Chondrocyte (in vitro differentiated cells): ENCODE results near the gene NPHP3. TPM values are rescaled to one million over a fixed set of nuclear protein-coding genes. Genes with fewer than 3 reads are reported as not detected.

Source experiments
- DNase-seq: peaks from one replicate; pipeline ENCODE4 v3.0.0; 2021; ENCODE audit warnings: mixed read lengths, low spot score
- H3K27ac Mint-ChIP-seq: one replicate; pipeline ENCODE4 v1.8.0; 2021; ENCODE audit warnings: mild to moderate bottlenecking, moderate library complexity, mixed read lengths; ENCODE audit not compliant: unreplicated experiment
- H3K27me3 Mint-ChIP-seq: 2 replicates; pipeline ENCODE4 v1.8.0; 2021; ENCODE audit warnings: low read depth, mixed read lengths
- H3K36me3 Mint-ChIP-seq: 2 replicates; pipeline ENCODE4 v1.8.0; 2021; ENCODE audit warnings: low read depth, mixed read lengths
- H3K4me1 Mint-ChIP-seq: 2 replicates; pipeline ENCODE4 v1.8.0; 2021; ENCODE audit warnings: low read depth, mild to moderate bottlenecking, mixed read lengths
- H3K4me3 Mint-ChIP-seq: one replicate; pipeline ENCODE4 v1.8.0; 2021; ENCODE audit warnings: mild to moderate bottlenecking, moderate library complexity, mixed read lengths; ENCODE audit not compliant: unreplicated experiment
- H3K9me3 Mint-ChIP-seq: 2 replicates; pipeline ENCODE4 v1.8.0; 2021; ENCODE audit warnings: low read depth, mixed read lengths
- CTCF ChIP-seq: fragments of 200-600 bp; sonication (generic); IDR thresholded peaks from 2 replicates; pipeline ENCODE4 v1.5.0; 2021; ENCODE audit warnings: antibody characterized with exemption, mild to moderate bottlenecking, moderate library complexity
- total RNA-seq: library from RNA; stranded (reverse); gene quantifications from 3 replicates; pipeline ENCODE4 v1.2.1, GENCODE V29; 2021

Gene NPHP3
- total RNA-seq, 1 donor from 2014 or later = 24.6 TPM

- Mint-ChIP-seq H3K9me3 (no peaks in the 10 kb centered on the region), H3K4me3 (no peak overlapping the region), H3K27ac (no peak overlapping the region), H3K4me1 (peaks cover 18% of the 10 kb centered on the region), H3K27me3 (no peaks in the 10 kb centered on the region), H3K36me3 (no peaks in the 10 kb centered on the region)
- no peak for DNase-seq
- no peak for TF ChIP-seq CTCF
Measured at GRCh38 chr3:132654721-132655120, 67.5 kb downstream of the NPHP3 start.

- Mint-ChIP-seq H3K27ac (no peak overlapping the region), H3K36me3 (no peaks in the 10 kb centered on the region), H3K27me3 (no peaks in the 10 kb centered on the region), H3K4me3 (no peak overlapping the region), H3K4me1 (peaks cover 17% of the 10 kb centered on the region), H3K9me3 (no peaks in the 10 kb centered on the region)
- no peak for TF ChIP-seq CTCF
- DNase-seq = no peak
Measured at GRCh38 chr3:132654190-132654589, 68.0 kb downstream of the NPHP3 start.

GRCh38 chr3:132652640-132653270, 69.5 kb downstream of the NPHP3 start:
- DNase-seq = no peak
- no peak overlapping the region for H3K4me3 Mint-ChIP-seq
- H3K27ac Mint-ChIP-seq = no peak overlapping the region
- no peaks in the 10 kb centered on the region for H3K27me3 Mint-ChIP-seq
- peaks cover 6% of the 10 kb centered on the region for H3K4me1 Mint-ChIP-seq
- no peaks in the 10 kb centered on the region for H3K9me3 Mint-ChIP-seq
- TF ChIP-seq CTCF = no peak
- H3K36me3 Mint-ChIP-seq = no peaks in the 10 kb centered on the region

- TF ChIP-seq CTCF = no peak
- H3K27ac Mint-ChIP-seq = no peak overlapping the region
- no peaks in the 10 kb centered on the region for H3K9me3 Mint-ChIP-seq
- H3K27me3 Mint-ChIP-seq = no peaks in the 10 kb centered on the region
- DNase-seq = no peak
- no peaks in the 10 kb centered on the region for H3K4me1 Mint-ChIP-seq
- H3K4me3 Mint-ChIP-seq = no peak overlapping the region
- H3K36me3 Mint-ChIP-seq = no peaks in the 10 kb centered on the region
Measured at GRCh38 chr3:132650153-132650552, 72.1 kb downstream of the NPHP3 start.

GRCh38 chr3:132645058-132645457, 77.2 kb downstream of the NPHP3 start:
- H3K4me1 Mint-ChIP-seq = no peaks in the 10 kb centered on the region
- H3K9me3 Mint-ChIP-seq = no peaks in the 10 kb centered on the region
- DNase-seq = no peak
- peaks cover 2% of the 10 kb centered on the region for H3K36me3 Mint-ChIP-seq
- no peak overlapping the region for H3K4me3 Mint-ChIP-seq
- H3K27ac Mint-ChIP-seq = no peak overlapping the region
- H3K27me3 Mint-ChIP-seq = no peaks in the 10 kb centered on the region
- no peak for TF ChIP-seq CTCF
